B cell (primary cell): ENCODE data around the gene WDFY4. TPM values are rescaled to one million over a fixed set of nuclear protein-coding genes. Genes with fewer than 3 reads are reported as not detected.

Experiments
- ATAC-seq: fragments of 200-7000 bp; cut with Tn5 transposase; one replicate; pipeline ENCODE4 v1.10.0; 2021; ENCODE audit warnings: low read depth, mild to moderate bottlenecking, moderate number of reproducible peaks, moderate library complexity
- CTCF ChIA-PET: fragments of 350-600 bp; sonication (Branson Sonifier 250); formaldehyde crosslinking; loops from one replicate; lab custom pipeline; 2021; ENCODE audit warnings: antibody characterized with exemption, inconsistent platforms; lab: Charles Lee
- POLR2A ChIA-PET: fragments of 350-600 bp; sonication (Branson Sonifier 250); formaldehyde crosslinking; loops from one replicate; lab custom pipeline; 2021; ENCODE audit warnings: antibody characterized with exemption; lab: Charles Lee
- DNase-seq: peaks from one replicate; pipeline ENCODE4 v3.0.0; 2013
- H2AFZ ChIP-seq: 2 replicates; pipeline ENCODE4 v1.6.1; 2012; ENCODE audit warnings: mild to moderate bottlenecking, low read depth, low read length; ENCODE audit not compliant: insufficient read depth, poor library complexity, severe bottlenecking
- H3K27ac ChIP-seq, 2 donors: 1 replicate in 1 of 2; 2 replicates in 1 of 2; pipeline ENCODE4 v1.5.1; 2012 to 2013; ENCODE audit warnings: low read length in 2 of 2, mild to moderate bottlenecking in 2 of 2, moderate library complexity in 1 of 2
- H3K27me3 ChIP-seq, 4 experiments: fragments of 200-600 bp in 1 of 4; sonication (generic) in 1 of 4; replicated peaks in 1 of 4; 1 replicate in 2 of 4; 2 replicates in 2 of 4; pipeline versions ENCODE4 v1.6.1 to v1.7.0; 2013 to 2016; ENCODE audit warnings: low read length in 3 of 4, mild to moderate bottlenecking in 2 of 4, mixed read lengths in 1 of 4, moderate library complexity in 1 of 4; ENCODE audit not compliant: insufficient read depth in 4 of 4, control insufficient read depth in 3 of 4; ENCODE audit errors: control extremely low read depth in 1 of 4
- H3K36me3 ChIP-seq, 2 experiments: replicated peaks in 1 of 2; 1 replicate in 1 of 2; 2 replicates in 1 of 2; pipeline versions ENCODE4 v1.6.1 to v1.7.1; 2013; ENCODE audit warnings: low read length in 1 of 2; ENCODE audit not compliant: insufficient read depth in 2 of 2, control insufficient read depth in 1 of 2; ENCODE audit errors: control extremely low read depth in 1 of 2, extremely low read depth in 1 of 2
- H3K4me1 ChIP-seq, 2 donors: fragments of 200-600 bp in 1 of 2; sonication (generic) in 1 of 2; 1 replicate in 1 of 2; 2 replicates in 1 of 2; pipeline versions ENCODE4 v1.5.1 to v1.6.1; 2013 to 2017; ENCODE audit warnings: low read length in 2 of 2; ENCODE audit not compliant: control insufficient read depth in 2 of 2, insufficient read depth in 2 of 2
- H3K4me2 ChIP-seq: replicated peaks from 2 replicates; pipeline ENCODE3; 2012; ENCODE audit warnings: mild to moderate bottlenecking, low read depth, low read length; ENCODE audit not compliant: poor library complexity, severe bottlenecking
- H3K4me3 ChIP-seq, 5 experiments: fragments of 200-600 bp in 1 of 5; sonication (generic) in 1 of 5; 1 replicate in 3 of 5; 2 replicates in 2 of 5; pipeline versions ENCODE4 v1.5.1 to v1.7.0; 2011 to 2016; ENCODE audit warnings: low read length in 4 of 5, mild to moderate bottlenecking in 4 of 5, low read depth in 2 of 5, control low read depth in 1 of 5, moderate library complexity in 1 of 5; ENCODE audit not compliant: insufficient read depth in 1 of 5; ENCODE audit errors: control extremely low read depth in 1 of 5, extremely low read depth in 1 of 5
- H3K79me2 ChIP-seq: fragments of 200-600 bp; sonication (generic); one replicate; pipeline ENCODE4 v1.6.0; 2016; ENCODE audit warnings: low read length; ENCODE audit not compliant: control insufficient read depth, insufficient read depth
- H3K9ac ChIP-seq: fragments of 200-600 bp; sonication (generic); 2 replicates; pipeline ENCODE4 v1.6.1; 2017; ENCODE audit warnings: mild to moderate bottlenecking, low read length, moderate library complexity
- H3K9me3 ChIP-seq, 3 donors: one replicate each; pipeline versions ENCODE4 v1.6.1 to v1.7.1; 2013; ENCODE audit warnings: low read length in 2 of 3; ENCODE audit not compliant: control insufficient read depth in 2 of 3, insufficient read depth in 1 of 3; ENCODE audit errors: control extremely low read depth in 1 of 3
- H4K20me1 ChIP-seq: 2 replicates; pipeline ENCODE4 v1.6.0; 2012; ENCODE audit warnings: mild to moderate bottlenecking, low read length; ENCODE audit not compliant: insufficient read depth, control insufficient read depth, poor library complexity, severe bottlenecking
- H3K27ac Mint-ChIP-seq: one replicate; pipeline ENCODE4 v1.8.0; 2021; ENCODE audit warnings: mixed read lengths
- H3K27me3 Mint-ChIP-seq: one replicate; pipeline ENCODE4 v1.8.0; 2021; ENCODE audit warnings: mixed read lengths
- H3K4me1 Mint-ChIP-seq: one replicate; pipeline ENCODE4 v1.8.0; 2021; ENCODE audit warnings: mixed read lengths
- H3K4me3 Mint-ChIP-seq: one replicate; pipeline ENCODE4 v1.8.0; 2021; ENCODE audit warnings: mixed read lengths
- H3K9me3 Mint-ChIP-seq: one replicate; pipeline ENCODE4 v1.8.0; 2022; ENCODE audit warnings: mixed read lengths; ENCODE audit not compliant: insufficient read depth
- CTCF ChIP-seq: fragments of 200-600 bp; IDR thresholded peaks from one replicate; pipeline ENCODE4 v1.8.0; 2022; ENCODE audit warnings: antibody characterized with exemption, mild to moderate bottlenecking
- EZH2 ChIP-seq: IDR thresholded peaks from 2 replicates; pipeline ENCODE4 v1.6.1; 2012; ENCODE audit warnings: borderline replicate concordance, low read depth, mild to moderate bottlenecking, moderate library complexity, low read length; ENCODE audit not compliant: insufficient read depth, poor library complexity, severe bottlenecking
- WGBS: methylation state at CpG from one replicate; pipeline ENCODE4 v1.1.5; 2013; ENCODE audit warnings: missing lambda C conversion rate; ENCODE audit not compliant: insufficient coverage; 5-methylcytosine and 5-hydroxymethylcytosine counted together
- intact Hi-C: fragments of 100-400 bp; cut with micrococcal nuclease; formaldehyde crosslinking; loops from one replicate; pipeline ENCODE4 v1.10.0; 2022
- polyA plus RNA-seq: library from polyadenylated mRNA; depleted of rRNA; stranded (reverse); fragments of >200 nt; gene quantifications from 2 replicates; pipeline ENCODE4 v1.2.3, GENCODE V29; 2012
- total RNA-seq, 2 donors: library from RNA; stranded (reverse); fragments of 120-200 nt in 1 of 2; gene quantifications; 1 replicate in 1 of 2; 2 replicates in 1 of 2; pipeline versions ENCODE4 v1.2.3 to v1.2.4, GENCODE V29; 2013 to 2022

The WDFY4 gene
- total and polyA plus RNA-seq, 2 donors (not counting 1 experiment from before 2014, with no cell fraction given): 262 to 560 TPM

GRCh38 chr10:48710647-48711275 is 26.1 kb downstream of the WDFY4 start:
- H3K27me3 Mint-ChIP-seq: no peaks in the 10 kb centered on the region
- 100% methylated on average over 3 of the region's 6 CpGs for WGBS
- peaks cover 0 to 5% (median 5%) of the 10 kb centered on the region in 3 donors for H3K9me3 ChIP-seq
- H3K36me3 ChIP-seq: peaks cover 6 to 86% of the 10 kb centered on the region in 2 experiments
- DNase-seq (no peak), ATAC-seq (no peak)
- H3K79me2 ChIP-seq: peaks cover 98% of the 10 kb centered on the region
- H3K9ac ChIP-seq: no peak overlapping the region
- no peak overlapping the region for H3K4me3 Mint-ChIP-seq
- TF ChIP-seq CTCF (no peak), EZH2 (no peak)
- peaks cover 4% of the 10 kb centered on the region for H3K9me3 Mint-ChIP-seq
- no peaks in the 10 kb centered on the region for H3K27me3 ChIP-seq
- H3K4me3 ChIP-seq: no peak overlapping the region
- no peak overlapping the region for H3K4me2 ChIP-seq
- no peak overlapping the region for H2AFZ ChIP-seq
- intact Hi-C loops: no loop called here
- H3K4me1 ChIP-seq: peaks cover 25 to 29% of the 10 kb centered on the region in 2 donors
- H3K4me1 Mint-ChIP-seq: peaks cover 75% of the 10 kb centered on the region
- peaks cover 98% of the 10 kb centered on the region for H4K20me1 ChIP-seq
- peak overlapping the region in 1 of 2 donors; percentile 20 for H3K27ac ChIP-seq
- H3K27ac Mint-ChIP-seq: peak overlapping the region; percentile 22
- ChIA-PET POLR2A (no interaction called here), CTCF (interaction anchor here (1.0 to 12.5 kb wide), 5 partner anchors 9 to 160 kb away, joined by 3 to 193 read pairs (median 6); no protein-coding TSS in a partner anchor)

- H3K4me3 Mint-ChIP-seq: no peak overlapping the region
Observed at GRCh38 chr10:48711830-48712229, 27.2 kb downstream of the WDFY4 start.

More at GRCh38 chr10:48711830-48712229, 27.2 kb downstream of the WDFY4 start:
- Mint-ChIP-seq H3K4me1 (peaks cover 76% of the 10 kb centered on the region), H3K27me3 (no peaks in the 10 kb centered on the region), H3K9me3 (peaks cover 4% of the 10 kb centered on the region), H3K27ac (peak overlapping the region; percentile 32)
- ChIA-PET POLR2A (no interaction called here), CTCF (interaction anchor here (1.0 to 12.5 kb wide), 3 partner anchors 10 to 52 kb away, joined by 4 to 193 read pairs (median 29); no protein-coding TSS in a partner anchor)
- ATAC-seq: no peak
- Histone ChIP-seq H3K9ac (peak overlapping the region; percentile 8), H3K4me3 (no peak overlapping the region), H3K4me2 (no peak overlapping the region), H3K9me3 (peaks cover 0 to 5% (median 5%) of the 10 kb centered on the region in 3 donors), H2AFZ (no peak overlapping the region), H3K36me3 (peaks cover 6 to 88% of the 10 kb centered on the region in 2 experiments), H3K79me2 (peaks cover 98% of the 10 kb centered on the region), H3K4me1 (peaks cover 19 to 32% of the 10 kb centered on the region in 2 donors), H3K27me3 (no peaks in the 10 kb centered on the region), H4K20me1 (peaks cover 99% of the 10 kb centered on the region), H3K27ac (no peak overlapping the region)
- intact Hi-C loops: no loop called here
- TF ChIP-seq EZH2 (no peak), CTCF (no peak)
- DNase-seq: no peak
- no CpG with 5 or more reads among the region's 3 CpGs for WGBS
